IPS-18c (cell line): Measurements from ENCODE around the gene C22orf39.

Experiments
- H3K4me3 ChIP-seq: 2 replicates; pipeline ENCODE4 v1.7.0; 2013; ENCODE audit warnings: low read depth, mild to moderate bottlenecking, low read length, moderate library complexity; ENCODE audit not compliant: insufficient read depth
- H3K9me3 ChIP-seq: one replicate; pipeline ENCODE4 v1.6.1; 2013; ENCODE audit warnings: mild to moderate bottlenecking, low read length, moderate library complexity; ENCODE audit not compliant: control insufficient read depth, insufficient read depth

The C22orf39 gene

DNA sequence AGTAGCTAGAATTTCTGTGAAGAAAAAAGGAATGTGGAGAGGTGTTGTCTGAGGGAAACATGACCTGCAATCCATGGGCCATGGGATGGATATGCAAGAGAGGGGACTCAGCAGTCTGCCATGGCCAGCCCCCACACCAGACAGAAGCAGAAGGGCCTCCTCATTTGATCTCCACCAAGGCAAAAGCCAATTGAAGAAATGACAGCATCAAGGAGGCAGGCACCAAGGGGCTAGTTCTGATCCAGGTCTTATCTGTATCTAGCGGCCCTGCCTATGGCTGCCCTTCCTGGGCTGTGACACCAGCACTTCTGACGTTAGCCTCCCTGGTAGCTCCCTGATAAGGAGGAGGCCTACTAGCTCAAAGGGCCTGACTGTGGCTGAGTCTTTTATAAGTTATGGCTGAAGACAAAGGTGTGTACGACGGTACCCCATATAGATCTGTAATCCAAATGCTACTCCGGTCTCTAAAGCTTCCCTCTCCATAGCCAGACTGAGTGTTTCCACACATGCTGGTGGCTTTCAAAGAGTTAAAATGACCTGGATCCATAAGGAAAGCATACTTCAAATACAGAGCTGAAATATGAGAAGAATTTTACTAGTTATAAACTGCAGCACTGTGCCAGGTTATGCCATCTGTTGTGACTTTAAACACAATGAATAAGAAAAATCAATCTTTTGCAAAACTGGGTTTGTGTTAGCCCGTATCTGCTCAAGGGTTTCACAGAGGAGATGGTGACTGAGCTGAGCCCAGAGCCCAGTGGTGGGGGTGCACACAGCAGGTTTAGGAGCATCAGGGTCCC is 50.4 kb downstream of the C22orf39 start:
- no peaks in the 10 kb centered on the region for H3K9me3 ChIP-seq
- no peak overlapping the region for H3K4me3 ChIP-seq

GRCh38 chr22:19396561-19396933 is 51.0 kb downstream of the C22orf39 start:
- no peak overlapping the region for H3K4me3 ChIP-seq

GRCh38 chr22:19395276-19395675 is 52.2 kb downstream of the C22orf39 start:
- no peaks in the 10 kb centered on the region for H3K9me3 ChIP-seq
- H3K4me3 ChIP-seq, result no peak overlapping the region

More at GRCh38 chr22:19396561-19396933, 51.0 kb downstream of the C22orf39 start:
- no peaks in the 10 kb centered on the region for H3K9me3 ChIP-seq

GRCh38 chr22:19394274-19395050 is 53.0 kb downstream of the C22orf39 start:
- no peak overlapping the region for H3K4me3 ChIP-seq
- H3K9me3 ChIP-seq, result no peaks in the 10 kb centered on the region

DNA sequence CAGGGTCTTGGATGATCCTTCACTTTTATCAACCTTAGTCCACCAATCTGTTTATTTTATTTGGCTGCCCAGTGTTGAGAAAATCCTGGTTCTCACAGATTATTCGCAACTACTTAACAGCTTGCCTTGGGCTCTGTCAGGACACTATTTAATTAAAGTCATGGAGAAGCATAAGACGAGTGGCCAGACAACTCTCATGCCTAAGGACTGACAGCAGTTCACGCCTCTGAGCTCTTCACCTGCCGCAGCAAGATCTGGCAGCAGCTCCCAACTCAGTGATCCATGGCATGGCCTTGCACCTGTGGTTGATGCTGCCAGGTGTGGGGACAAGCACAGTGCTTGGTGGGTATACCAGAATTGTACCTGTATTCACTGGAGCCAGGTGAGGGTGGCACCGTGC is 53.8 kb downstream of the C22orf39 start:
- H3K4me3 ChIP-seq, result no peak overlapping the region

More for the DNA sequence above, 53.8 kb downstream of the C22orf39 start:
- no peaks in the 10 kb centered on the region for H3K9me3 ChIP-seq
